Measurements from ENCODE around the gene P2RY8.
"Not testable (repeated sequence)": the region's sequence is repeated elsewhere in the genome, so short reads cannot be mapped to it uniquely, and the experiment has no call there.

The P2RY8 gene

DNA sequence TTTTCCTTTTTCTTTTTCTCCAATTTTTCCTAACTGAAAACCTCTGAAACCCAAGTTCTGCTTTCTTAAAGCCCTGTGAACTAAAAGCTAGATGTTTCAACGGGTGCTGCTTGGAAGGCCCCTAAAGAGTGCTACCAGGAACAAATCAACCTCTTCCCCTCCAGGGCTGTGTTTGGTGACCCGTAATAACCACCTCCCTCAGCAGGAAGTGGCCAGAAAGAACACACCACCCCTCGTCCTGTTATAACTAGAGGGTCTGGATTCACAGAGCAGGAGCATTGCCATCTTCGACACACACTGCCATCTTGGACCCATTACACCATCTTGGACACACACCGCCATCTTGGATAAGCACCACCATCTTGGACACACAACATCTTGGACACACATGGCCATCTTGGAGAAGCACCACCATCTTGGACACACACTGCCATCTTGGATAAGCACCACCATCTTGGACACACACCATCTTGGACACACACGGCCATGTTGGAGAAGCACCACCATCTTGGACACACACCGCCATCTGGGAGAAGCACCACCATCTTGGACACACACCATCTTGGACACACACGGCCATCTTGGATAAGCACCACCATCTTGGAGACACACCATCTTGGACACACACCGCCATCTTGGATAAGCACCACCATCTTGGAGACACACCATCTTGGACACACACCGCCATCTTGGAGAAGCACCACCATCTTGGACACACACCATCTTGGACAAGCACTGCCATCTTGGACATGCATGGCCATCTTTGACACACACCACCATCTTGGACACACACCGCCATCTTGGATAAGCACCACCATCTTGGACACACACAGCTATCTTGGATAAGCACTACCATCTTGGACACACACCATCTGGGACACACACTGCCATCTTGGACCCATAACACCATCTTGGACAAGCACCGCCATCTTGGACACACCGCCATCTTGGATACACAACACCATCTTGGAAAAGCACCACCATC is 89.7 kb downstream of the P2RY8 start:
- DNase-seq (ENCODE audit: low read depth in 3 of 3): not testable (repeated sequence)

- DNase-seq (ENCODE audit: low read depth in 3 of 3): no peak
Observed at GRCh38 chrX:1444561-1445500, 92.2 kb downstream of the P2RY8 start.

- no peak for DNase-seq (ENCODE audit: low read depth in 3 of 3)
Observed at GRCh38 chrX:1443496-1444075, 93.4 kb downstream of the P2RY8 start.

- no peak for DNase-seq (ENCODE audit: low read depth in 3 of 3)
Observed at GRCh38 chrX:1442724-1443367, 94.1 kb downstream of the P2RY8 start.

DNA sequence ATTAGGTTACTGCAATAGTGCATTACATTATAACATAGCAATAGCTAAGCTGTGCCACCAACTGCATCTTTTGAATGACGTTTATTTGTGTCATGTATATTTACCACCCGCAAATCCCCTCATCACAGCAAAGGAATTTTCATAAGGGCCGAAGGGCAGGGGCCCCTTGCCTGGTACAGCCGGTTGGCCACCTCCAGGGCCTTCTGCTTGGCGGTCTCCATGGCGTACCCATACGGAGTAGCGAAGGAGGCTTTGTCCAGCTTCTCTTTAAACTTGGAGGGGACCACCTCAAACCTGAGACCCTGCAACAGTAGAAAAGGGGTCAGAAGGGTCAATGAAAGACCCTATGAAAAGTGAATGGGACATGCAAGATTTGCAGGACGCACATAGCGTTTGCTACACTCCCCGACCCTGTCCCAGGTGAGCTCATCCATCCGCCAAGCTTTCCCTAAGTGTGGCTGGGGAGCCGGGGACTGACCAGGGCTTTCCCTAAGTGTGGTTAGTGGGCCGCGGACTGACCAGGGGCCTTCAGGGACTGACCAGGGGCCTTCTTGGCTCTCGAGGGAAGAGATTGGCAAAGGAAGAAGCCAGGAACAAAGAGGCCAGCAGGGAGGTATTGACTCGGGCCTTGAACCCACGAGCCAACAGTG is 94.8 kb downstream of the P2RY8 start:
- no peak for DNase-seq (ENCODE audit: low read depth in 3 of 3)

GRCh38 chrX:1440506-1440905 is 96.5 kb downstream of the P2RY8 start:
- DNase-seq (ENCODE audit: low read depth in 3 of 3): no peak

GRCh38 chrX:1435241-1435895 is 101.6 kb downstream of the P2RY8 start:
- DNase-seq (ENCODE audit: low read depth in 3 of 3): no peak

GRCh38 chrX:1434871-1435240 is 102.1 kb downstream of the P2RY8 start:
- no peak for DNase-seq (ENCODE audit: low read depth in 3 of 3)

DNA sequence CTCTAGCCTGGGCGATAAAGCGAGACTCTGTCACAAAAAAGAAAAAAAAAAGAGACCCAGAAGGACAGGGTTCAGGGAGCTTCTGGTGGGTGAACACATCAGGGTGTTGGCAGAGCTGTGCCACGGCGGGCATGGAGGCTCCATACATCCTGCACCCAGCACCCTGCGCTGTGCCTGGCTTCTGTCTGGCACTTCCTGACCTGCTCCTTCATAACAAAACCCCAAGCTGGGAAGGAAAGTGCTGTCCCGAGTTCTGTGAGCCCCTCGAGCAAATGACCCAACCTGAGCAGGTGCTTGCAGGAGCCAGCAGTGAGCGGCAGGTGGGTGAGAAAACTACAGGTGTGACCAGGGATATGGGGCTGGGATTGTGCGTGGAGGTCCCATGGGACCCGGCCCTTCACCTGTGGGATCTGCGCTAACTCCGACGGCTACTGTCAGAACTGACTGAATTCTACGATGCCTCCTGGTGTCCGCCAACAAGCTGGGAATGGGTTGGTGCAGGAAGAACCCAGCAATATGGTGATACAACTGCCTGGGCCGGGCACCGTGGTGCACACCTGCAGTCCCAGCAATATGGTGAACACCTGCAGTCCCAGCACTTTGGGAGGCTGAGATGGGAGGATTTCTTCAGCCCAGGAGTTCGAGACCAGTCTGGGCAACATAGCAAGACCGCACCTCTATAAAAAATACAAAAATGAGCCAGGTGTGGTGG is 103.2 kb downstream of the P2RY8 start:
- no peak for DNase-seq (ENCODE audit: low read depth in 3 of 3)

DNA sequence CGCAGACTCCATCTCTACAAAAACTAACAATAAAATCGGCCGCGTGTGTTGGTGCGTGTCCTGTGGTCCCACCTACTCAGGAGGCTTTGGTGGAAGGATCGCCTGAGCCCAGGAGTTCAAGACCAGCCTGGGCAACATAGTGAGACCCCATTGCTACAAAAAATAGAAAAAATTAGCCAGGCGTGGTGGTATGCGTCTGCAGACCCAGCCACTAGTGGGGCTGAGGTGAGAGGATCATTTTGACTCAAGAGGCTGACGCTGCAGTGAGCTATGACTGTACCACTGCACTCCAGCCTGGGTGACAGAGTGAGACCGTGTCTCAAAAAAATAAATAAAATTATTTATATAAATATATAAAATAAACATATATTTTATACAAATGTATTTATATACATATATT is 106.5 kb downstream of the P2RY8 start:
- DNase-seq (ENCODE audit: low read depth in 3 of 3): no peak

GRCh38 chrX:1427756-1428155 is 109.2 kb downstream of the P2RY8 start:
- no peak for DNase-seq (ENCODE audit: low read depth in 3 of 3)

DNA sequence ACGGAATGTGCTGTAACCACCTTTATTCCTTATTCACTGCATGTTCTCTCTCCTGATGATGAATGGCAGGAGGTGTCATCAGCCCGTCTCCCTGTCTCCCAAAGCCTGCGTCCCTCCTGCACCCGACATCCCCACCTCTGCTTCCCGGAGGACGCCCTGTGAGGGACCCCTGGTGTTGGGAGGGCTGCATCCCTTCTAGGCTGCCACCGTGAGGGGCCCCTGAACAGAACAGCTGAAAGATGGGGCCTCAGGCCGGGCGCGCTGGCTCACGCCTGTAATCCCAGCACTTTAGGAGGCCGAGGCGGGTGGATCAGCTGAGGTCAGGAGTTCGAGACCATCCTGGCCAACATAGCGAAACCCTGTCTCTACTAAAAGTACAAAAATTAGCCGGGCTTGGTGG is 110.7 kb downstream of the P2RY8 start:
- not testable (repeated sequence) for DNase-seq (ENCODE audit: low read depth in 3 of 3)

- no peak for DNase-seq (ENCODE audit: low read depth in 3 of 3)
Observed at GRCh38 chrX:1425381-1425780, 111.6 kb downstream of the P2RY8 start.

DNA sequence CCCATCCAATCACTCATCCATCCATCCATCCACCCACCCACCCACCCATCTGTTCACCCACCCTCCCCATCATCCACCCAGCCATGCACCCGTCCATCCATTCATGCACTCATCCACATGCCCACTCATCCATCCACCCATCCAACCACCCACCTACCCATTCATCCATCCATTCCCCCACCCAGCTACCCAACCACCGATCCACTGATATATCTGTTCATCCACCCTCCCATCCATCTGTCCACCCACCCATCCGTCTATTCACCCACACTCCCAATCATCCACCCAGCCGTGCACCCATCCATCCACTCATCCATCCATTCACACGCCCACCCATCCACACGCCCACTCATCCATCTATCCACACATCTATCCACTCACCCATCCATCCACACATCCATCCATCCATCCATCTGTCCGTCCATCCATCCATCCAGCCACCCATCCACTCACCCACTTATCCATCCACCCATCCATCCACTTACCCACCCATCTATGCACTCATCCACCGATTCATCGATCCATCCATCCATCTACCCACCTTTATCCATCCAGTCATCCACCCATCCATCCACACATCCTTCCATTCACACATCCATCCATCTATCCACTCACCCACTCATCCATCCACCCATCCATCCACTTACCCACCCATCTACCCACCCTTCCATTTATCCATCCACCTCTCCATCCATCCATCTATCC is 112.7 kb downstream of the P2RY8 start:
- no peak for DNase-seq (ENCODE audit: low read depth in 3 of 3)

GRCh38 chrX:1423215-1423614 is 113.8 kb downstream of the P2RY8 start:
- DNase-seq (ENCODE audit: low read depth in 3 of 3): no peak

- no peak for DNase-seq (ENCODE audit: low read depth in 3 of 3)
Observed at GRCh38 chrX:1422135-1422465, 114.9 kb downstream of the P2RY8 start.

- DNase-seq (ENCODE audit: low read depth in 3 of 3): no peak
Observed at GRCh38 chrX:1421433-1422134, 115.4 kb downstream of the P2RY8 start.

GRCh38 chrX:1420371-1420770 is 116.6 kb downstream of the P2RY8 start:
- no peak for DNase-seq (ENCODE audit: low read depth in 3 of 3)
